Cardiac fibroblast (primary cell): ENCODE results near the gene ADGRB2.
A peak's percentile ranks its signal among the peaks of the same experiment; 100 is the strongest.

Experiments
- DNase-seq, 2 donors: peaks; one replicate each; pipeline versions ENCODE4 v3.0.0 to v3.0.0-alpha.2; 2010; ENCODE audit warnings: low read depth in 2 of 2
- H3K4me3 ChIP-seq, 2 donors: replicated peaks in 1 of 2; 1 replicate in 1 of 2; 2 replicates in 1 of 2; pipeline ENCODE4 v1.5.1; 2011; ENCODE audit warnings: low read depth in 2 of 2, low read length in 2 of 2, mild to moderate bottlenecking in 2 of 2, moderate library complexity in 1 of 2
- CTCF ChIP-seq: IDR thresholded peaks from one replicate; pipeline ENCODE4 v1.5.1; 2011; ENCODE audit warnings: low read depth, mild to moderate bottlenecking, low read length, inconsistent platforms

The ADGRB2 gene

GRCh38 chr1:31799895-31800673, 35.9 kb upstream of the ADGRB2 start:
- DNase-seq, result no peak
- no peak overlapping the region for H3K4me3 ChIP-seq
- no peak for TF ChIP-seq CTCF

GRCh38 chr1:31799196-31799894, 35.2 kb upstream of the ADGRB2 start:
- no peak for TF ChIP-seq CTCF
- H3K4me3 ChIP-seq, result no peak overlapping the region
- no peak for DNase-seq

- peak; percentile 82 to 89 for DNase-seq
- H3K4me3 ChIP-seq, result peak overlapping the region; percentile 36 to 73
- no peak for TF ChIP-seq CTCF
Measured at GRCh38 chr1:31798433-31799195, 34.5 kb upstream of the ADGRB2 start.

- DNase-seq, result no peak
- peak overlapping the region; percentile 36 to 73 for H3K4me3 ChIP-seq
- no peak for TF ChIP-seq CTCF
Measured at GRCh38 chr1:31798086-31798432, 33.9 kb upstream of the ADGRB2 start.

- peak overlapping the region; percentile 36 to 73 for H3K4me3 ChIP-seq
- DNase-seq, result no peak
- no peak for TF ChIP-seq CTCF
Measured at GRCh38 chr1:31797216-31797615, 33.1 kb upstream of the ADGRB2 start.

- peak in 1 of 2 donors; percentile 22 for DNase-seq
- H3K4me3 ChIP-seq, result peak overlapping the region in 1 of 2 donors; percentile 73
- TF ChIP-seq CTCF, result no peak
Measured at GRCh38 chr1:31796707-31797106, 32.6 kb upstream of the ADGRB2 start.
